Ectodermal cell (in vitro differentiated cells): Measurements from ENCODE around the gene ADGRF4.

ENCODE experiments used
- H3K27ac ChIP-seq: 2 replicates; pipeline ENCODE4 v1.7.0; 2013; ENCODE audit warnings: mild to moderate bottlenecking, low read depth, low read length; ENCODE audit not compliant: insufficient read depth, poor library complexity, severe bottlenecking
- H3K27me3 ChIP-seq: 2 replicates; pipeline ENCODE4 v1.7.0; 2013; ENCODE audit warnings: mild to moderate bottlenecking, low read length; ENCODE audit not compliant: insufficient read depth, control insufficient read depth, poor library complexity, severe bottlenecking
- H3K36me3 ChIP-seq: one replicate; pipeline ENCODE4 v1.7.0; 2013; ENCODE audit warnings: low read length; ENCODE audit not compliant: control insufficient read depth, insufficient read depth
- H3K4me1 ChIP-seq: one replicate; pipeline ENCODE4 v1.7.0; 2013; ENCODE audit warnings: low read length; ENCODE audit not compliant: control insufficient read depth, insufficient read depth
- H3K4me3 ChIP-seq: 2 replicates; pipeline ENCODE4 v1.7.0; 2013; ENCODE audit warnings: low read depth, low read length, control low read depth; ENCODE audit not compliant: insufficient read depth
- H3K9me3 ChIP-seq: 2 replicates; pipeline ENCODE4 v1.7.0; 2013; ENCODE audit warnings: mild to moderate bottlenecking, low read length, moderate library complexity; ENCODE audit not compliant: control insufficient read depth
- WGBS, 2 experiments: methylation state at CpG; one replicate each; pipeline ENCODE4 v1.1.7; 2013; ENCODE audit warnings: missing lambda C conversion rate in 2 of 2; 5-methylcytosine and 5-hydroxymethylcytosine counted together

Gene ADGRF4

DNA sequence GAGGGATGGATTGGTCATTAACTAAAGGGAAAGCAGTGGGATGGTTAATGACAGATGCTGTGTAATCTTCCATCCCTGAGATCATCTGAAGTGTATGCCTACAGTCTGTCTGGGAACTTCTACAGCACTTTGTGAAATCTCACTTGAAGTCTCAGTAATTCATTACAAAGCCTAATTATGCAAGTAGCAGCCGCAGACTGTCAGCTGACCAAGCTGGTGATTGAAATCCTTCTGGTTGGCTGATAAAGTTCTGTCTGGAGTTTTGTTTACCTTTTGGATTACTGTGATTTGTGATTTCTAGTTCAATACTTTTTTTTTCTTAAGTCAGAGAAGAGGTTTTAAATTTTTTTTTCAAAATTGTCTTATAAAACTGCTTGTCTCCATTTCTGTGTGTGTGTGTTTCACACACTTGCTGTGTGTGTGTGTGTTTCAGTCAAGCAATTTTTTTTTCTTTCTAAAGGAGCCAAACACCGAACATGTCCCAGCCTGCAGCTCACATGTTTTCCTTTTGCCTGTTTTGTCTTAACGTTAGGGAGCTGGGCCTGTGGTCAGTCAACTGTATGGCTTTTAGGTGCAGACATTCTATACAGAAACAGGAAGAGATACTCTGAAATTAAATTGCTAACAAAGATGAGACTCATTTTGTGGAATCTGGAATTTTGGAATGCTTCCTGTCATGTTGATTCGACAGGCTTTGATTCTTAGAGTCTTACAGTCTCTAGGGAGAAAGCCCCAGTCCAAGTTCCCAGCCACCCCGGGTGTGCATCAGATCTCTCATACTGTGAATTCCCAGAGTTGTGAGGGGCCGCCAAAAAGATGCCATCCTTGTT is 28.5 kb upstream of the ADGRF4 start:
- 15 to 22% methylated on average over 6 of the region's 6 CpGs for WGBS, 2 experiments
- Histone ChIP-seq H3K4me1 (peaks cover 34% of the 10 kb centered on the region), H3K4me3 (no peak overlapping the region), H3K27me3 (no peaks in the 10 kb centered on the region), H3K9me3 (no peaks in the 10 kb centered on the region), H3K27ac (peak overlapping the region; percentile 89), H3K36me3 (no peaks in the 10 kb centered on the region)

DNA sequence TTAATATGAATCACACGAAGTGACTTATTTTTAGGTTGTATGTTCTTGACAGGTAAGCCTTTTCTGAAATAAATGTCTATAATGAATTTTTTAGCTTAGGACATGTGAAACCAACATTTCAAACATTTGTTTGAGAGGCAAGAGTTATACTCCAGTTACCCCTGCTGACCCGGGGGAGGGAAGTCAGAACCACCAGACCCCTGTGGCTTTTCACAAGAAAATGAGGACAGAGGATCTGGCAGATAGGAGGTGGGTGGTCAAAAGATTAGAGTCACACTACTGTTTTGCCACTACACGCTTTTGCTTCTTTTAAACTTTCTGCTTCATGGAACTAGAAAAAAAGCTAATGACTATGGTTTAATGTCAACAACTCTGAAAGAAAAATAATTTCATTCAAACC is 27.5 kb upstream of the ADGRF4 start:
- peaks cover 34% of the 10 kb centered on the region for H3K4me1 ChIP-seq
- H3K27me3 ChIP-seq = no peaks in the 10 kb centered on the region
- H3K27ac ChIP-seq = no peak overlapping the region
- H3K4me3 ChIP-seq = no peak overlapping the region
- H3K36me3 ChIP-seq = no peaks in the 10 kb centered on the region
- WGBS, 2 experiments = 0 to 35% methylated on average over 2 to 3 of the region's 3 CpGs
- H3K9me3 ChIP-seq = no peaks in the 10 kb centered on the region

DNA sequence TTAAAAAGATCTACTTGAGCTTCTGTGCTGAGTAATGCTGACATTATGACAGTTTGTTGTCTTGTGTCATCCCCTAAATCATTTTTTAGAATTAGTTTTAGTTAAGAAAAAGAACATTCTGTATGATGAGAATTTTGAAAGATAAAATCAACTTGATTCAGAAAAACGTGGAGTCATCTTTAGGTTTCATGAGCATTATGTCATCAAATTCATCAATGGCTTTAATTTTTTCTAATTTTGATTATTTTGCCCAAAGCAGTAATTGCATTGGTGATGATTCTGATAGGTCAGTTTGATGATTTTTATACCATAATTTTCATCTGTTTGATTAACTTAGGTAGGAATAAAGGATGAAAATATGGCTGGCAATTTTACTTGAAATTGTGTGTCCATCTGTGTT is 26.6 kb upstream of the ADGRF4 start:
- Histone ChIP-seq H3K4me1 (peaks cover 34% of the 10 kb centered on the region), H3K27me3 (no peaks in the 10 kb centered on the region), H3K36me3 (no peaks in the 10 kb centered on the region), H3K27ac (no peak overlapping the region), H3K4me3 (no peak overlapping the region), H3K9me3 (no peaks in the 10 kb centered on the region)
- 89% methylated on average over 1 of the region's 1 CpG; no CpG with 5 or more reads in 1 of the 2 experiments for WGBS, 2 experiments

DNA sequence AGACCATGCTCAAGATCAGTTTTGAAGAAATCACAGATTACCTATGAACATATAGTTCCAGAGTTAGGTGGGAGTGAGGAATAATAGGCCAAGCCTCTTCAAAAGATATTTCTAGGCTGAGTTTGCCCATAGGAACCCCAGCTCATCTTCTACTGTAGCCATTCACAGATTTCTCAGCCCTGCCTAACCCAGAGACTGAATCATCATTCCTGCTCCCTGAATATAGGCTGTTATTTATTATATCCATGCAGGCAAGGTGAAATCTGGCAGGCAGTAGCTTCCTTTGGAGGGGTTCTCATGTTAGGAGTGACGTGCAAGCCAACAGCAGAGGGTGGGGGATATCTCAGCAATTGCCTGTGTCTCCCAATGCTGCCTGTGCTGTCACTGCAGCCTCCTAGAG is 25.6 kb upstream of the ADGRF4 start:
- no peaks in the 10 kb centered on the region for H3K36me3 ChIP-seq
- 82 to 87% methylated on average over 1 of the region's 1 CpG for WGBS, 2 experiments
- no peaks in the 10 kb centered on the region for H3K27me3 ChIP-seq
- no peaks in the 10 kb centered on the region for H3K9me3 ChIP-seq
- no peak overlapping the region for H3K4me3 ChIP-seq
- peaks cover 30% of the 10 kb centered on the region for H3K4me1 ChIP-seq
- H3K27ac ChIP-seq = no peak overlapping the region

DNA sequence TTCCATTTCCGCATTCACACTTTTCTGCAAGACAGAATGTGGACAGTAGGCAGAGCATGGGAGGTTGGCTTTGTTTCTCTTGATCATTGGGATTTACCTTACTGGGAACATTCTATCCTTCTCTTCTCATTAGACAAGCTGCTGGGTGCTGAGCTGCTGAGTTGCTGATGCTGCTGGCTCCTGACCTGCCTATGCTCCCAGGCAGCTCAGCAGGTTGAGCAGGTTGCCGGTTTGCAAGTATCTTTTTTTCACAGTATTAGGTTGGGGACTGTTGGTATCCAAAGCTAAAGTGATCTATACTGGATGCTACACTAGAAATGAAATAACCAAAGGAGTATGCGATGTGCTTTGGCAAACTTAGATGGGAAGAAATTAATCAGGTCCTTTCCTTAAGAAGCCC is 23.7 kb upstream of the ADGRF4 start:
- no peaks in the 10 kb centered on the region for H3K27me3 ChIP-seq
- WGBS, 2 experiments = 92 to 100% methylated on average over 3 of the region's 3 CpGs
- no peaks in the 10 kb centered on the region for H3K9me3 ChIP-seq
- no peak overlapping the region for H3K27ac ChIP-seq
- H3K4me1 ChIP-seq = peaks cover 20% of the 10 kb centered on the region
- H3K36me3 ChIP-seq = no peaks in the 10 kb centered on the region
- H3K4me3 ChIP-seq = no peak overlapping the region

DNA sequence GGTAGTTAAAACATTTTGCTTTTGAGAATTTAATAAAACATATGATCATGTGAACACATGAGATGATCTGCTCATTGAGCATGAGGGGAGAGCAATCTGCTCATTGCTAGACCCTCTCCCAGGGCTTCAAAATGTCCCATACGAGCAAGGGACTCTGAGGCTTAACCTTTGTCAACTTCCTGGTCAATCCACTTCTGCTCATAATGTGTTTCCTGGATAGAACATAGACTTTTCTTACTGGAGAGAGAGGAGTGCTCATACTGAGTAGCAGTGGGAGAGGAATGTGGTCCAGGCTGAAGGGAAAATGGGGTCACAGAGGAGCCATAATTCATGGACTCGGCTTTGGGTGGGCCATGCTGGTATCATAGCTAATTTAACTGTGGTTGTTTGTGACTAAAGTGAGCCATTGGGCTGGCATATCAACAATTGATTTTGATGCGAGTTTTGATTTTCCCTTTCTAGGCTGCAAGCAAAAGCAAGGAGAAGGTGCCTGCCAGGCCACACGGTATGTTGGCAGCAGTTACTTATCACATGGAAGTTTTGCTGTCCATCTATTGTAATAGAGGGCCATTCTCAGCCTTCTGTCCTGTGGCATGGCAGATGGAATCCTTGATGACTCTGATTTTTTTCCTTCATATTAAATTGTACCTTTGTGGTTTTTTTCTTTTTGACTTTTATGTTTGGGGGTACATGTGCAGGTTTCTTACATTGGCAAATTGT is 20.8 kb upstream of the ADGRF4 start:
- no peaks in the 10 kb centered on the region for H3K9me3 ChIP-seq
- H3K27me3 ChIP-seq = no peaks in the 10 kb centered on the region
- no peak overlapping the region for H3K27ac ChIP-seq
- H3K36me3 ChIP-seq = no peaks in the 10 kb centered on the region
- no peak overlapping the region for H3K4me3 ChIP-seq
- WGBS, 2 experiments = 89 to 90% methylated on average over 4 of the region's 4 CpGs
- no peaks in the 10 kb centered on the region for H3K4me1 ChIP-seq

DNA sequence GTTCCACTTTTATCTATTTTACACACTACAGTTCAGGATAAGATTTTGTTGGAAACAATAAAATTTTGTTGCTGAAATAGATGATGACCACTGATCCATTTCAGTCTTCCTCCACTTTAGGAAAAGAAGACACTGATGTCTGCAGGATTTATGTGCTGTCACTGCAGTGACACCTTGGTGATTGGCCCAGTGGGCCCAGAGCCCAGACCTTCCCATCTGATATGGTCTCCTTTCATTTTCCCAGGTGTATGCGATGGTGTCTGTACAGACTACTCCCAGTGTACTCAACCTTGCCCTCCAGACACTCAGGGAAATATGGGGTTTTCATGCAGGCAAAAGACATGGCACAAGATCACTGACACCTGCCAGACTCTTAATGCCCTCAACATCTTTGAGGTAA is 19.6 kb upstream of the ADGRF4 start:
- Histone ChIP-seq H3K9me3 (no peaks in the 10 kb centered on the region), H3K27ac (no peak overlapping the region), H3K36me3 (no peaks in the 10 kb centered on the region), H3K4me3 (no peak overlapping the region), H3K4me1 (no peaks in the 10 kb centered on the region), H3K27me3 (no peaks in the 10 kb centered on the region)
- 95 to 100% methylated on average over 1 of the region's 1 CpG for WGBS, 2 experiments

DNA sequence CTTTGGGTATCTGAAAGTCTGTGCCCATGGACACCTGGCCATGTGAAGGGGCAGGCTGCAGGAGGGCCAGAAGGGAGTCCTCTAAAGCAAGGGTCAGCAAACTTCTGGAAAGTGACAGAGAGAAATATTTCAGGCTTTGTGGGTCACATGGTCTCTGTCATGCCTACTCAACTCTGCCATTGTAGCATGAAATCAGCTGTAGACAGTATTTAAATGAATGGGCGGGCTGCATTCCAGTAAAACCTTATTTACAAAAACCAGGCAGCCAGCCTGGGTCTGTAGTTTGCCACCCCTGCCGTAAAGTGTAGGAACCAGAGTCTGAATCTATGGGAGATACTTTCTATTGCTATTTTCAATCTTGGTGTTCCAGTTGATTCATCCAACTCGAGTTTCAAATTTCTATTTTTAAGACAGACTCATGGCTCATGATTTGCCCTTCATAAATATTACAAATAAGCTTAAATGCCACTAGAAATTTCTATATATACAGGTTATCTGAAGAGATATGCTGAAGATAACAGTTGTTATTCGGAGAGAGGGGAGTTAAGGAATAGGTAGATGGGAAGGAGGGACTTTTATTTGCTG is 19.0 kb upstream of the ADGRF4 start:
- Histone ChIP-seq H3K27ac (no peak overlapping the region), H3K4me3 (no peak overlapping the region), H3K36me3 (no peaks in the 10 kb centered on the region), H3K9me3 (no peaks in the 10 kb centered on the region), H3K27me3 (no peaks in the 10 kb centered on the region), H3K4me1 (no peaks in the 10 kb centered on the region)
- WGBS, 2 experiments = 82 to 89% methylated on average over 2 to 3 of the region's 4 CpGs

DNA sequence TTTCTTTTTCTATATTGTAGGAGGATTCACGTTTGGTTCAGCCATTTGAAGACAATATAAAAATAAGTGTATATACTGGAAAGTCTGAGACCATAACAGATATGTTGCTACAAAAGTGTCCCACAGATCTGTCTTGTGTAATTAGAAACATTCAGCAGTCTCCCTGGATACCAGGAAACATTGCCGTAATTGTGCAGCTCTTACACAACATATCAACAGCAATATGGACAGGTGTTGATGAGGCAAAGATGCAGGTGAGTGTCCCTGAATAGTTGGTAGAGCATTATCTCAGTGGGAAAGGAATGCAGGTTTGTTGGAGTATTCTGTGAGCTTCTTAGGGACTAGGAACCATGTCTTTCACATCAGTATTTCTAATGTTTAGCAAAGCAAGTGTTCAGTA is 18.3 kb upstream of the ADGRF4 start:
- Histone ChIP-seq H3K9me3 (no peaks in the 10 kb centered on the region), H3K27me3 (no peaks in the 10 kb centered on the region), H3K36me3 (no peaks in the 10 kb centered on the region), H3K4me3 (no peak overlapping the region), H3K4me1 (no peaks in the 10 kb centered on the region), H3K27ac (no peak overlapping the region)
- 84 to 92% methylated on average over 2 of the region's 2 CpGs for WGBS, 2 experiments

DNA sequence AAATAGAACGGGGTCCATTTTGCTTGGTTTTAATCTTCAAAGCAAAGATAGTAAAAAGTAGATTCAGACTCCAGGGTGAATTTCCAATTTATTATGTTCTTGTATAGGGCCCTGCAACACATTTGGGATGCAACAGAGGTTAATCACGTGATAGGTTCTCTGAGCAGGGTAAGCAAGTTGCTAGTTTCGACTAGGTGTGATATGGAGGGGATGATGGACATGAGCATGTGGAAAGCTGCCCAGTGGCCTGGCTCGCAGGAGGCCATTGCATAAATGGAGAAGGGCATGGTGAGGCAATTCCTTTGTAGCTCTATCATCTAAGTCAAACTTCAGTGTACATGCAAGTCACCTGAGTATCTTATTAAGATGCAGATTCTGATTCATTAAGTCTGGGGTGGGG is 17.7 kb upstream of the ADGRF4 start:
- Histone ChIP-seq H3K4me3 (no peak overlapping the region), H3K9me3 (no peaks in the 10 kb centered on the region), H3K4me1 (no peaks in the 10 kb centered on the region), H3K36me3 (no peaks in the 10 kb centered on the region), H3K27ac (no peak overlapping the region), H3K27me3 (no peaks in the 10 kb centered on the region)
- 92 to 95% methylated on average over 4 of the region's 4 CpGs for WGBS, 2 experiments
